ENCODE data around the gene HTRA1.

HTRA1 gene

DNA sequence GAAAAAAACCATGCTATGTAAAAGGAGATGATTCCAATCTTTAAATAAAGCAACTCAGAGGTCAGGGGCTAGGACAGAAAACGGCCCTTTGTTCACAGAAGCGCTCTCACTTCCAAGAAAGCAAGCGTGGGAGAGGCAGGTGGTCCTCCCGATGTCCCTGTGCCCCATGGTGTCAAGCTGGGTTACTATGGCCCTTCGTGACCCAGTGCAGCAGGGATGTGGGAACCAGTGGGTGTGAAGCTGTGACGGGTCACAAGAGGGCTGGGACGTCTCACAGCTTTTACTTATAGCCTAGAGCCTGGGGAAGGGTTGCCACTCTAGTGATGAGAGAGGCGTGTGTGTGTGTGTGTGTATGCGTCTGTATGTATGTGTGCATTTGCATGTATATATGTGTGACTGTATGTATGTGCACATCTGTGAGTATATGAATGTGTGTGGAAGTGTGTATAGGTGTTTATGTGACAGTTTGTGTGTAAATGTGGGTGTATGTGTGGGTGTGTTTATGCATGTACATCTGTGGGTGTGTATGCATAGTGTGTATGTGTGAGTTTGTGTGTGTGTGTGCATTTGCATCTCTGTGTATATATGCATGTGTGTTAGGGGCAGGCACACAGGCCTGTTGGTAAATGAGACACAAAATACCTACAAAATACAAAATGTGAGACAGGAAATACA lies 25.2 kb downstream of the HTRA1 start:
- no peak for ATAC-seq
- TF ChIP-seq TOX (CRISPR knock-in tag; IDR thresholded peaks at IDR 0.05; ENCODE audit: borderline replicate concordance) (no peak), ZC3H10 (CRISPR knock-in tag; IDR thresholded peaks at IDR 0.05) (no peak)

DNA sequence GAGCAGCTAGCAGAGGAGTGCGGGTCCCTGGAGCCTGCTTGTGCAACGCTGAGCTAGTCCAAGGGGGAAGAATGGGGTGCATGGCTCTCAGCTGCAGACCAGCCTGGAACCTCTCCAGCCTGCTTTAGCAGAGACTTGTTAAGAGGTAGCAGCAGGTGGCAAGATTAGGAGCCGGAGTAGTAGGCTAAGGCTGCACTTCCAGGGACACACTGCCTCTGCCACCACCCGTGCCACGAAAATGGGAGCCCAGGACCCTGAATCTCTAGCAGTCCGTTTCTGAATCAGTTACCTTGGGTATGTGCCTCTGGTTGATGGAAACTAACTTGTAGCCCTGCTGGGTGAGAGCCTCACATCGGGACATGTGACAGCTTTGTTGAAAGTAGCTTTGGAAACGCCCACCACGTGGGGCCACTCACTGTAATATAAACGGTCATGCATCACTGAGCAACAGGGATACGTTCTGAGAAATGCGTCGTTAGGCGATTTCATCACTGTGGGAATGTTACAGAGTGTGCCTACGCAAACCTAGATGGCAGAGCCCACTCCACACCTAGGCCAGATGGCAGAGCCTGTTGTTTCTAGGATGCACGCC lies 25.9 kb downstream of the HTRA1 start:
- no peak for TF ChIP-seq GLIS3 (CRISPR knock-in tag; IDR thresholded peaks at IDR 0.05)
- no peak for TF ChIP-seq ZFP3 (CRISPR knock-in tag; IDR thresholded peaks at IDR 0.05)
- TF ChIP-seq ARNTL (CRISPR knock-in tag; IDR thresholded peaks at IDR 0.05; ENCODE audit: borderline replicate concordance, low read depth) = no peak
- TF ChIP-seq TOX (CRISPR knock-in tag; IDR thresholded peaks at IDR 0.05; ENCODE audit: borderline replicate concordance) = no peak
- TF ChIP-seq, protein P1, sequence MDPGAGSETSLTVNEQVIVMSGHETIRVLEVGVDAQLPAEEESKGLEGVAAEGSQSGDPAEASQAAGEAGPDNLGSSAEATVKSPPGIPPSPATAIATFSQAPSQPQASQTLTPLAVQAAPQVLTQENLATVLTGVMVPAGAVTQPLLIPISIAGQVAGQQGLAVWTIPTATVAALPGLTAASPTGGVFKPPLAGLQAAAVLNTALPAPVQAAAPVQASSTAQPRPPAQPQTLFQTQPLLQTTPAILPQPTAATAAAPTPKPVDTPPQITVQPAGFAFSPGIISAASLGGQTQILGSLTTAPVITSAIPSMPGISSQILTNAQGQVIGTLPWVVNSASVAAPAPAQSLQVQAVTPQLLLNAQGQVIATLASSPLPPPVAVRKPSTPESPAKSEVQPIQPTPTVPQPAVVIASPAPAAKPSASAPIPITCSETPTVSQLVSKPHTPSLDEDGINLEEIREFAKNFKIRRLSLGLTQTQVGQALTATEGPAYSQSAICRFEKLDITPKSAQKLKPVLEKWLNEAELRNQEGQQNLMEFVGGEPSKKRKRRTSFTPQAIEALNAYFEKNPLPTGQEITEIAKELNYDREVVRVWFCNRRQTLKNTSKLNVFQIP (CRISPR knock-in tag; IDR thresholded peaks at IDR 0.05; ENCODE audit: borderline replicate concordance, low read depth) = no peak
- no peak for TF ChIP-seq TCF4 (CRISPR knock-in tag; IDR thresholded peaks at IDR 0.05; ENCODE audit: borderline replicate concordance)
- TF ChIP-seq, protein P2, sequence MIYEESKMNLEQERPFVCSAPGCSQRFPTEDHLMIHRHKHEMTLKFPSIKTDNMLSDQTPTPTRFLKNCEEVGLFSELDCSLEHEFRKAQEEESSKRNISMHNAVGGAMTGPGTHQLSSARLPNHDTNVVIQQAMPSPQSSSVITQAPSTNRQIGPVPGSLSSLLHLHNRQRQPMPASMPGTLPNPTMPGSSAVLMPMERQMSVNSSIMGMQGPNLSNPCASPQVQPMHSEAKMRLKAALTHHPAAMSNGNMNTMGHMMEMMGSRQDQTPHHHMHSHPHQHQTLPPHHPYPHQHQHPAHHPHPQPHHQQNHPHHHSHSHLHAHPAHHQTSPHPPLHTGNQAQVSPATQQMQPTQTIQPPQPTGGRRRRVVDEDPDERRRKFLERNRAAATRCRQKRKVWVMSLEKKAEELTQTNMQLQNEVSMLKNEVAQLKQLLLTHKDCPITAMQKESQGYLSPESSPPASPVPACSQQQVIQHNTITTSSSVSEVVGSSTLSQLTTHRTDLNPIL (CRISPR knock-in tag; IDR thresholded peaks at IDR 0.05; ENCODE audit: low read depth) = no peak
- TF ChIP-seq ISL1 (CRISPR knock-in tag; IDR thresholded peaks at IDR 0.05) = no peak
- TF ChIP-seq OSR1 (CRISPR knock-in tag; IDR thresholded peaks at IDR 0.05) = no peak
- no peak for TF ChIP-seq ESRRG (CRISPR knock-in tag; IDR thresholded peaks at IDR 0.05)
- TF ChIP-seq ZFP30 (CRISPR knock-in tag; IDR thresholded peaks at IDR 0.05) = no peak
- TF ChIP-seq CSDC2 (CRISPR knock-in tag; IDR thresholded peaks at IDR 0.05) = no peak
- no peak for TF ChIP-seq ZNF565 (CRISPR knock-in tag; conservative IDR thresholded peaks at IDR 0.05; ENCODE audit: low read depth)
- TF ChIP-seq RARB (CRISPR knock-in tag; IDR thresholded peaks at IDR 0.05) = no peak
- no peak for TF ChIP-seq ZNF70 (CRISPR knock-in tag; IDR thresholded peaks at IDR 0.05)
- TF ChIP-seq, protein P3, sequence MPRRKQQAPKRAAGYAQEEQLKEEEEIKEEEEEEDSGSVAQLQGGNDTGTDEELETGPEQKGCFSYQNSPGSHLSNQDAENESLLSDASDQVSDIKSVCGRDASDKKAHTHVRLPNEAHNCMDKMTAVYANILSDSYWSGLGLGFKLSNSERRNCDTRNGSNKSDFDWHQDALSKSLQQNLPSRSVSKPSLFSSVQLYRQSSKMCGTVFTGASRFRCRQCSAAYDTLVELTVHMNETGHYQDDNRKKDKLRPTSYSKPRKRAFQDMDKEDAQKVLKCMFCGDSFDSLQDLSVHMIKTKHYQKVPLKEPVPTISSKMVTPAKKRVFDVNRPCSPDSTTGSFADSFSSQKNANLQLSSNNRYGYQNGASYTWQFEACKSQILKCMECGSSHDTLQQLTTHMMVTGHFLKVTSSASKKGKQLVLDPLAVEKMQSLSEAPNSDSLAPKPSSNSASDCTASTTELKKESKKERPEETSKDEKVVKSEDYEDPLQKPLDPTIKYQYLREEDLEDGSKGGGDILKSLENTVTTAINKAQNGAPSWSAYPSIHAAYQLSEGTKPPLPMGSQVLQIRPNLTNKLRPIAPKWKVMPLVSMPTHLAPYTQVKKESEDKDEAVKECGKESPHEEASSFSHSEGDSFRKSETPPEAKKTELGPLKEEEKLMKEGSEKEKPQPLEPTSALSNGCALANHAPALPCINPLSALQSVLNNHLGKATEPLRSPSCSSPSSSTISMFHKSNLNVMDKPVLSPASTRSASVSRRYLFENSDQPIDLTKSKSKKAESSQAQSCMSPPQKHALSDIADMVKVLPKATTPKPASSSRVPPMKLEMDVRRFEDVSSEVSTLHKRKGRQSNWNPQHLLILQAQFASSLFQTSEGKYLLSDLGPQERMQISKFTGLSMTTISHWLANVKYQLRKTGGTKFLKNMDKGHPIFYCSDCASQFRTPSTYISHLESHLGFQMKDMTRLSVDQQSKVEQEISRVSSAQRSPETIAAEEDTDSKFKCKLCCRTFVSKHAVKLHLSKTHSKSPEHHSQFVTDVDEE (CRISPR knock-in tag; IDR thresholded peaks at IDR 0.05) = no peak
- no peak for TF ChIP-seq SNAI2 (CRISPR knock-in tag; IDR thresholded peaks at IDR 0.05)
- TF ChIP-seq, protein P4, sequence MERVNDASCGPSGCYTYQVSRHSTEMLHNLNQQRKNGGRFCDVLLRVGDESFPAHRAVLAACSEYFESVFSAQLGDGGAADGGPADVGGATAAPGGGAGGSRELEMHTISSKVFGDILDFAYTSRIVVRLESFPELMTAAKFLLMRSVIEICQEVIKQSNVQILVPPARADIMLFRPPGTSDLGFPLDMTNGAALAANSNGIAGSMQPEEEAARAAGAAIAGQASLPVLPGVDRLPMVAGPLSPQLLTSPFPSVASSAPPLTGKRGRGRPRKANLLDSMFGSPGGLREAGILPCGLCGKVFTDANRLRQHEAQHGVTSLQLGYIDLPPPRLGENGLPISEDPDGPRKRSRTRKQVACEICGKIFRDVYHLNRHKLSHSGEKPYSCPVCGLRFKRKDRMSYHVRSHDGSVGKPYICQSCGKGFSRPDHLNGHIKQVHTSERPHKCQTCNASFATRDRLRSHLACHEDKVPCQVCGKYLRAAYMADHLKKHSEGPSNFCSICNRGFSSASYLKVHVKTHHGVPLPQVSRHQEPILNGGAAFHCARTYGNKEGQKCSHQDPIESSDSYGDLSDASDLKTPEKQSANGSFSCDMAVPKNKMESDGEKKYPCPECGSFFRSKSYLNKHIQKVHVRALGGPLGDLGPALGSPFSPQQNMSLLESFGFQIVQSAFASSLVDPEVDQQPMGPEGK (CRISPR knock-in tag; IDR thresholded peaks at IDR 0.05; ENCODE audit: borderline replicate concordance) = no peak
- ATAC-seq = no peak

DNA sequence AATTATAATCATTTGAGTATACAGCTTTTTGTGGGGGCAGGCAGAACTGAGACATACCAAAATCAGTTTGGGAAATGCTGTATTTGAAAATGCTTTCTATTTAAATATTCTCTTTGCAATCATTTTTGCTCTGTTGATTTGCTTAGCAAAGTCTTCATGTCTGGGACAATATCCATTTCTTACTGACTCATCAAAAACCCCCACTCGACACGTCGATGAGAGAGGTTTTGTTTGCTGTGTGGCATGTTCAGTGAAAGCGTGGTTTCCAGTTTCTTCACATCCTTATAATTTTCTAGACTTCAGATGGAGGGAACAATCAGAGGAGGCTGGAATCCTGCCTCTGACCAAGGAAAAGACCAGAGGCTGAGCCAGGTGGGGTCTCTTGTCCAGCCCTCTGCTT lies 28.9 kb downstream of the HTRA1 start:
- TF ChIP-seq SNAI2 (CRISPR knock-in tag; IDR thresholded peaks at IDR 0.05) = no peak
- no peak for TF ChIP-seq TOX (CRISPR knock-in tag; IDR thresholded peaks at IDR 0.05; ENCODE audit: borderline replicate concordance)
- TF ChIP-seq, protein P3 (CRISPR knock-in tag; IDR thresholded peaks at IDR 0.05) = no peak
- TF ChIP-seq PPARA (CRISPR knock-in tag; IDR thresholded peaks at IDR 0.05; ENCODE audit: borderline replicate concordance) = no peak
- TF ChIP-seq, protein P1 (CRISPR knock-in tag; IDR thresholded peaks at IDR 0.05; ENCODE audit: borderline replicate concordance, low read depth) = no peak
- no peak for TF ChIP-seq RARB (CRISPR knock-in tag; IDR thresholded peaks at IDR 0.05)
- no peak for TF ChIP-seq ESRRG (CRISPR knock-in tag; IDR thresholded peaks at IDR 0.05)
- TF ChIP-seq ISL1 (CRISPR knock-in tag; IDR thresholded peaks at IDR 0.05) = no peak

More for the DNA sequence above, 28.9 kb downstream of the HTRA1 start:
- no peak for ATAC-seq

Measured in SK-N-SH treated with all-trans-retinoic acid at 6 μM for 48 hours (cell line).